Common myeloid progenitor, CD34-positive (primary cell): Measurements from ENCODE around the gene NEURL2.

Source experiments
- CTCF ChIA-PET: fragments of 350-600 bp; sonication (Branson Sonifier 250); formaldehyde crosslinking; loops from one replicate; lab custom pipeline; 2021; ENCODE audit warnings: antibody characterized with exemption; lab: Charles Lee
- POLR2A ChIA-PET: fragments of 350-600 bp; sonication (Branson Sonifier 250); formaldehyde crosslinking; loops from one replicate; lab custom pipeline; 2021; ENCODE audit warnings: antibody characterized with exemption; lab: Charles Lee
- DNase-seq, 3 donors: peaks; one replicate each; pipeline versions ENCODE4 v3.0.0 to v3.0.0-alpha.2; 2013
- H3K27ac ChIP-seq, 2 experiments: 1 replicate in 1 of 2; 2 replicates in 1 of 2; pipeline ENCODE4 v1.7.0; 2013; ENCODE audit warnings: inconsistent platforms in 2 of 2, low read length in 2 of 2, mild to moderate bottlenecking in 2 of 2, low read depth in 1 of 2, moderate library complexity in 1 of 2; ENCODE audit not compliant: severe bottlenecking in 2 of 2, insufficient read depth in 1 of 2, poor library complexity in 1 of 2
- H3K27me3 ChIP-seq, 5 experiments: replicated peaks in 2 of 5; 1 replicate in 3 of 5; 2 replicates in 2 of 5; pipeline versions ENCODE4 v1.6.1 to v1.7.0; 2013; ENCODE audit warnings: low read length in 4 of 5, mild to moderate bottlenecking in 2 of 5, moderate library complexity in 2 of 5, inconsistent platforms in 1 of 5; ENCODE audit not compliant: insufficient read depth in 5 of 5, control insufficient read depth in 4 of 5
- H3K36me3 ChIP-seq, 4 experiments: 1 replicate in 2 of 4; 2 replicates in 2 of 4; pipeline versions ENCODE4 v1.6.1 to v1.7.0; 2013; ENCODE audit warnings: low read length in 3 of 4, control low read depth in 1 of 4, mild to moderate bottlenecking in 1 of 4; ENCODE audit not compliant: control insufficient read depth in 4 of 4, insufficient read depth in 4 of 4
- H3K4me1 ChIP-seq, 4 experiments: 1 replicate in 3 of 4; 2 replicates in 1 of 4; pipeline versions ENCODE4 v1.6.1 to v1.7.1; 2013; ENCODE audit warnings: low read length in 3 of 4, mild to moderate bottlenecking in 3 of 4, control low read depth in 1 of 4, inconsistent platforms in 1 of 4, moderate library complexity in 1 of 4; ENCODE audit not compliant: control insufficient read depth in 4 of 4, insufficient read depth in 4 of 4; ENCODE audit errors: control extremely low read depth in 1 of 4
- H3K4me3 ChIP-seq, 7 experiments: 1 replicate in 4 of 7; 2 replicates in 3 of 7; pipeline versions ENCODE4 v1.5.1 to v1.7.0; 2013; ENCODE audit warnings: mild to moderate bottlenecking in 7 of 7, low read length in 6 of 7, moderate library complexity in 6 of 7, inconsistent platforms in 2 of 7, low read depth in 2 of 7, control low read depth in 1 of 7; ENCODE audit not compliant: insufficient read depth in 4 of 7, control insufficient read depth in 1 of 7; ENCODE audit errors: extremely low read depth in 1 of 7
- H3K9me3 ChIP-seq, 5 experiments: 1 replicate in 4 of 5; 2 replicates in 1 of 5; pipeline versions ENCODE4 v1.6.1 to v1.7.1; 2013; ENCODE audit warnings: low read length in 4 of 5, mild to moderate bottlenecking in 2 of 5, inconsistent platforms in 1 of 5, low read depth in 1 of 5, moderate library complexity in 1 of 5; ENCODE audit not compliant: control insufficient read depth in 4 of 5, insufficient read depth in 2 of 5; ENCODE audit errors: control extremely low read depth in 1 of 5
- WGBS: methylation state at CpG from one replicate; pipeline ENCODE4 v1.1.5; 2013; ENCODE audit not compliant: insufficient coverage; 5-methylcytosine and 5-hydroxymethylcytosine counted together

The NEURL2 gene

DNA sequence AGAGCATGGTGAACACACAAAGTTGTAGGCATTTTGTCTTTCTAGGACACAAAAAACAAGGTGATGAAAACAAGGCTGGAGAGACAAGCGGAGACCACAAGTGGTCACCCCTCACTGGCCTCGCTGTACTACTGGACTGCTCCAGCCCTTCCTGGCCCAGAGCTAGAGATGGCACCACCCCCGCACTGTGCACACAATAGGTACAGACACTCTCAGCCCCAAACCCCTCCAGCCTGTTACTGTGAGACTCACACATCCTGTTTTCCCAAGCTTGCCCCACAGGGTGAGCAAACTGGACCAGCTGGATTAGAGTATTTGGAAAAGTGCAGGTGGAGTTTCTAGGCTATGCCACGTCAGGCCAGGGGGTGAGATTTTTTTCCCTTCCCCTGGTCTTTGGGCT is 18.4 kb downstream of the NEURL2 start:
- H3K36me3 ChIP-seq, result peaks cover 2 to 17% (median 11%) of the 10 kb centered on the region in 4 experiments
- H3K27ac ChIP-seq, result no peak overlapping the region
- no peaks in the 10 kb centered on the region for H3K4me1 ChIP-seq
- H3K9me3 ChIP-seq, result no peaks in the 10 kb centered on the region
- H3K27me3 ChIP-seq, result no peaks in the 10 kb centered on the region
- 100% methylated on average over 3 of the region's 4 CpGs for WGBS
- POLR2A ChIA-PET, result interaction anchor here (0.5 kb wide), 1 partner anchor 21 kb away, joined by 3 read pairs; no protein-coding TSS in a partner anchor
- no peak for DNase-seq
- no peak overlapping the region for H3K4me3 ChIP-seq
- CTCF ChIA-PET, result interaction anchor here (0.6 to 1.2 kb wide), 3 partner anchors 17 to 142 kb away, joined by 3 read pairs; no protein-coding TSS in a partner anchor

DNA sequence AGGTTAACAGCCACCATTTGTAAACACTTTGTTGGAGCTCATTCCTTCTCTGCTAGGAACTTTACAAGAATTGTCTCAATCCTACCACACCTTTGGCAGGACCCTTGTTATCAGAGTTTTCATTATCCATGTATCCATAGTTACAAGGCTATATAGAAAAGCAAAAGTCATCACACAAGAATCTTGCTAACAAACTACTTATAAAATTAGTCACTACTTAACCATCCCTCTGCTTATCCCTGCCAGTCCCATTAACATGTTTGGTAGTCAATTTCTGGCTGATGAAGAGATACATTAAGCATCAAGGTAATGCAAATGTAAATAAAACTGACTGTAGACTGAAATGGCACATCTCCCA is 23.2 kb downstream of the NEURL2 start:
- ChIA-PET CTCF (interaction anchor here (0.6 to 1.3 kb wide), 3 partner anchors 10 to 1687 kb away, joined by 3 to 4 read pairs (median 4); no protein-coding TSS in a partner anchor), POLR2A (no interaction called here)
- H3K9me3 ChIP-seq, result no peaks in the 10 kb centered on the region
- no peak overlapping the region for H3K4me3 ChIP-seq
- DNase-seq, result no peak
- H3K4me1 ChIP-seq, result no peaks in the 10 kb centered on the region
- H3K27me3 ChIP-seq, result no peaks in the 10 kb centered on the region
- H3K36me3 ChIP-seq, result peaks cover 0 to 5% (median 2%) of the 10 kb centered on the region in 4 experiments
- no peak overlapping the region for H3K27ac ChIP-seq

DNA sequence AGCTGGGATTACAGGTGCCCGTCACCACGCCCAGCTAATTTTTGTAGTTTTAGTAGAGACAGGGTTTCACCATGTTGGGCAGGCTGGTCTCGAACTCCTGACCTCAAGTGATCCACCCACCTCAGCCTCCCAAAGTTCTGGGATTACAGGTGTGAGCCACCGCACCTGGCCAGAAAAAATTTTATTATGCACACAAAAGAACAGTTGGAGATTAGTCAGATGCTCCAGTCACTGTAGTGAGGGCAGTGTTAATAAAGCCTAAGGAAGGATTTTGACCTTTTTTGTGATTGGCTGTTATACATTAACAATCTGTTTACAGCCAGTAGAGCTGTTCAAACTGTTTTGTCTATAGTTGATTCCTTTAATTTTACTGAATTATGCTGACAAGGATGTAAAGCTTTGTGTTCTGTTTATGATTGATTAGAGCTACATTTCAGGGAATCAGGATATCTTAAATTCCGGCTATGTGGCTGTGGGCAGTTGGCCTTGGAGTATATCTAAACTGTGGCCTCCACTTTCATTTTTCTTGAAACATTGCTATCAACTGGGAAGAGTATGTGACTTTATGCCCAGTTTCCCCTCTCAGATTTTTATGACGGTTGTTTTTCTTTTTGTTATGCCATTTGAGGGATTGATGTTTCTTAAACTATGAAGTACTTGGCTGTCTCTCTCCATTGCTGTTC is 23.7 kb downstream of the NEURL2 start:
- H3K27ac ChIP-seq, result no peak overlapping the region
- H3K4me3 ChIP-seq, result no peak overlapping the region
- ChIA-PET CTCF (no interaction called here), POLR2A (no interaction called here)
- peaks cover 0 to 2% (median 0%) of the 10 kb centered on the region in 4 experiments for H3K36me3 ChIP-seq
- 100% methylated on average over 3 of the region's 6 CpGs for WGBS
- no peaks in the 10 kb centered on the region for H3K4me1 ChIP-seq
- no peaks in the 10 kb centered on the region for H3K27me3 ChIP-seq
- H3K9me3 ChIP-seq, result no peaks in the 10 kb centered on the region
- DNase-seq, result no peak

DNA sequence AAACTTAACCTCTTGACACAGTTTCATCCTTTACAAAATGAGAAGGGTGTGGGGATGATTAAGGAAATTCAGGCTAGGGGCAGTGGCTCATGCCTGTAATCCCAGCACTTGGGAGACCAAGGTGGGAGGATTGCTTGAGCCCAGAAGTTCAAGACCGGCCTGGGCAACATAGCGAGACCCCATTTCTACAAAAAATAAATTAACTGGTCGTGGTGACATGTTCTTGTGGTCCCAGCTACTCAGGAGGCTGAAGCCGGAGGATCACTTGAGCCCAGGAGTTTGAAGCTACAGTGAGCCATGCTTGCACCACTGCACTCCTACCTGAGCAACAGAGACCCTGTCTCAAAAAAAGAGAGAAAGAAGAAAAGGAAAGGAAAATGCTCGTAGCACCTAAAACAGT is 24.6 kb downstream of the NEURL2 start:
- Histone ChIP-seq H3K27ac (no peak overlapping the region), H3K4me1 (no peaks in the 10 kb centered on the region), H3K4me3 (no peak overlapping the region), H3K9me3 (no peaks in the 10 kb centered on the region), H3K27me3 (no peaks in the 10 kb centered on the region), H3K36me3 (peaks cover 0 to 2% (median 0%) of the 10 kb centered on the region in 4 experiments)
- ChIA-PET POLR2A (interaction anchor here (1.0 kb wide), 1 partner anchor 16 kb away, joined by 3 read pairs; no protein-coding TSS in a partner anchor), CTCF (interaction anchor here (1.3 kb wide), 1 partner anchor 11 kb away, joined by 5 read pairs; no protein-coding TSS in a partner anchor)
- 95% methylated on average over 4 of the region's 5 CpGs for WGBS
- no peak for DNase-seq

DNA sequence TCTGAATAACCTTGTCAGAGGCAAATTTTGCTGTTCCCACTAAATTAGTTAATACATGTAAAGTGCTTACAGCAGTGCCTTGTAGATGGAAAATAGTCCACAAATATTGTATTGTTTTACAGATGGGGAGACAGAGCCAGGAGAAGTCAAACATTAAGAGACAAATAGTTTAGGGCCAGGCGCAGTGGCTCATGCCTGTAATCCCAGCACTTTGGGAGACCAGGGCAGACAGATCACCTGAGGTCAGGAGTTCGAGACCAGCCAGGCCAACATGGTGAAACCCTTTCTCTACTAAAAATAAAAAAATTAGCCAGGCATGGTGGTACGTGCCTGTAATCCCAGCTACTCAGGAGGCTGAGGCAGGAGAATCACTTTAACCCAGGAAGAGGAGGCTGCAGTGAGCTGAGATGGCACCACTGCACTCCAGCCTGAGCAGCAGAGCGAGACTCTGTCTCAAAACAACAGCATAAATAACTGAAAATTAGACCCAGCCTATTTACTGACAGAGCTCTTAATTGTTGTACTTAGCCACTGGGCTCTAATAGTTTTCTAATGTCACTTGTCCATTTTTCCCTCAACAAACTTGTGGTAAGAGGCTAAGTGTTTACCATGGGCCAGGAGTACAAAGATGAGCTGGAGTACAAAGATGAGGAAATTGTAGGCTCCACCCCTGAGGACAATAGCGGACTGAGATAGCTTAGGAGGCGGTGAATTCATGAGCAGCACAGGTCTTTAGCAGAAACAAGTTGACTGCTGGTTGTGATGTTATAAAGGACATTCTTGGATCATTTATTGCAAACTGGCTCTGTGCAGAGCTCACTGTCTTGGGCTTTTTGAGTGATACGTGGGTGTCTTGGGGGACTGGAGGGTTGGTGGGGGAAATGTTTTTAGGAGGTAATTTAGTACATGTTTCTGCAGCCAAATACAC is 27.2 kb downstream of the NEURL2 start:
- POLR2A ChIA-PET, result no interaction called here
- Histone ChIP-seq H3K9me3 (no peaks in the 10 kb centered on the region), H3K27me3 (no peaks in the 10 kb centered on the region), H3K36me3 (no peaks in the 10 kb centered on the region), H3K27ac (no peak overlapping the region), H3K4me1 (peaks cover 0 to 5% (median under 1%) of the 10 kb centered on the region in 4 experiments), H3K4me3 (no peak overlapping the region)
- CTCF ChIA-PET, result interaction anchor here (1.0 to 1.8 kb wide), 5 partner anchors 12 to 70 kb away, joined by 3 to 5 read pairs (median 3); partner anchors contain the start of gene ZSWIM1
- WGBS, result 98% methylated on average over 6 of the region's 7 CpGs
- no peak for DNase-seq

DNA sequence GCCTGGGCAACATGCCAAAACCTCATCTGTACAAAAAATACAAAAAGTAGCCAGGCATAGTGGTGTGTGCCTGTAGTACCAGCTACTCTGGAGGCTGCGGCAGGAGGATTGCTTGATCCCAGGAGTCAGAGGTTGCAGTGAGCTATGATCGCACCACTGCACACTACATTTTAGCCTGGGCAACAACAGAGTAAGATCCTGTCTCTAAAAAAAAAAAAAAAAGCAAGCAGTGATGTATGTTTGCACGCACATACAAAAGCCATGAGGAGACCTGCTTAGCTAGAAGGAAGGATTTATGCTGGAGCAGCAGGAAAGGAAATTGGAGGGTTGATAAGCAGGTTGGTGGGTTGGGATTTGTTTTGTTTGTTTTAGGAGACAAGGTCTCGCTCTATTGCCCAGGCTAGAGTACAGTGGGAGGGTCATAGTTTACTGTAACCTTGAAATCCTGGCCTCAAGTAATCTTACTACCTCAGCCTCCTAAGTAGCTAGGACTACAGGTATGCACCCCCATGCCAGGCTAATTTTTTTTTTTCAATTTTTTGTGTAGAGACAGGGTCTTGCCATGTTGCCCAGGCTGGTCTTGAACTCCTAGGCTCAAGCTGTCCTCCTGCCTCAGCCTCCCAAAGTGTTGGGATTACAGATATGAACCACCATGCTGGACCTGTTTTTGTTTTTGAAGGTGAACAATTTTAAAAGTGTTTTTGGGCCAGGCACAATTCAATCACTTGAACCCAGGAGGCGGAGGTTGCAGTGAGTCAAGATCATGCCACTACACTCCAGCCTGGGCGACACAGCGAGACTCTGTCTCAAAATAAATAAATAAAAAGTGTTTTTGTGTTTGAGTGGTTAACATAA is 29.6 kb downstream of the NEURL2 start:
- no peaks in the 10 kb centered on the region for H3K9me3 ChIP-seq
- peaks cover 2 to 18% (median 15%) of the 10 kb centered on the region in 4 experiments for H3K4me1 ChIP-seq
- CTCF ChIA-PET, result interaction anchor here (0.7 kb wide), 1 partner anchor 19 kb away, joined by 3 read pairs; no protein-coding TSS in a partner anchor
- no peaks in the 10 kb centered on the region for H3K27me3 ChIP-seq
- DNase-seq, result peak in 2 of 3 donors; percentile 21 to 35
- POLR2A ChIA-PET, result no interaction called here
- no peaks in the 10 kb centered on the region for H3K36me3 ChIP-seq
- no peak overlapping the region for H3K4me3 ChIP-seq
- peak overlapping the region in 1 of 2 experiments; percentile 22 for H3K27ac ChIP-seq
- 100% methylated on average over 5 of the region's 7 CpGs for WGBS
